HepG2 (cell line): ENCODE results near the gene ZNF792. TPM values are rescaled to one million over a fixed set of nuclear protein-coding genes. Genes with fewer than 3 reads are reported as not detected.

Experiments used
- ELF3 ChIP-seq: IDR thresholded peaks from 2 replicates; pipeline ENCODE4 v1.6.1; 2016; ENCODE audit warnings: missing genetic modification reagents, missing compliant biosample characterization
- KDM5A ChIP-seq: fragments of 200-600 bp; sonication (generic); IDR thresholded peaks from 2 replicates; pipeline ENCODE4 v1.7.0; 2018; ENCODE audit warnings: antibody characterized with exemption, mild to moderate bottlenecking, low read length, borderline replicate concordance
- NFE2L2 ChIP-seq: fragments of 150-350 bp; IDR thresholded peaks from 2 replicates; pipeline ENCODE4 v1.6.1; 2014; ENCODE audit warnings: low read length
- POLR2A ChIP-seq, 2 experiments: IDR thresholded peaks; 2 replicates each; pipeline ENCODE4 v1.6.1; 2011; ENCODE audit warnings: low read depth in 2 of 2, low read length in 2 of 2, mild to moderate bottlenecking in 1 of 2, moderate library complexity in 1 of 2; ENCODE audit not compliant: insufficient read depth in 1 of 2
- POLR2G ChIP-seq: fragments of 200-400 bp; formaldehyde crosslinking; IDR thresholded peaks from 2 replicates; pipeline ENCODE4 v1.6.1; 2018; ENCODE audit warnings: mild to moderate bottlenecking, low read depth, low read length, moderate library complexity
- RAD51 ChIP-seq: fragments of 450-650 bp; IDR thresholded peaks from 2 replicates; pipeline ENCODE4 v1.6.1; 2016; ENCODE audit warnings: borderline replicate concordance
- RBFOX2 ChIP-seq: fragments of 200-400 bp; formaldehyde crosslinking; IDR thresholded peaks from 2 replicates; pipeline ENCODE4 v1.6.1; 2017; ENCODE audit warnings: low read depth, mild to moderate bottlenecking, low read length
- RFX5 ChIP-seq: IDR thresholded peaks from 2 replicates; pipeline ENCODE4 v1.6.1; 2011; ENCODE audit warnings: low read depth, low read length, improper control_type of control experiment
- YEATS4 ChIP-seq: sonication (generic); formaldehyde crosslinking; IDR thresholded peaks from 2 replicates; pipeline ENCODE4 v1.4.0; 2020; ENCODE audit warnings: missing genetic modification reagents, borderline replicate concordance
- ZFP37 ChIP-seq: sonication (generic); formaldehyde crosslinking; IDR thresholded peaks from 2 replicates; pipeline ENCODE4 v1.4.0; 2020; ENCODE audit warnings: missing genetic modification reagents, borderline replicate concordance
- ZNF772 ChIP-seq: sonication (generic); formaldehyde crosslinking; IDR thresholded peaks from 2 replicates; pipeline ENCODE4 v1.5.0; 2020; ENCODE audit warnings: mild to moderate bottlenecking, missing genetic modification reagents
- ZSCAN9 ChIP-seq: IDR thresholded peaks from 2 replicates; pipeline ENCODE4 v1.6.1; 2016; ENCODE audit warnings: borderline replicate concordance
- polyA plus RNA-seq, 8 experiments: library from polyadenylated mRNA; depleted of rRNA in 3 of 8; stranded (reverse) in 7 of 8; unstranded in 1 of 8; fragments of >200 nt; fragmentation: Illumina TruSeq in 4 of 8; extraction: Trizol in 4 of 8; gene quantifications; 2 replicates each; pipeline versions ENCODE4 v1.2.1 to v1.2.3, GENCODE V29; 2011 to 2016; ENCODE audit warnings: low read depth in 4 of 8, missing spikeins in 1 of 8, mixed read lengths in 1 of 8; ENCODE audit not compliant: insufficient read depth in 1 of 8
- total RNA-seq, 5 experiments: library from RNA; depleted of rRNA; stranded (reverse); fragments of >200 nt; fragmentation: Illumina TruSeq; extraction: Trizol; gene quantifications; 2 replicates each; pipeline ENCODE4 v1.2.3, GENCODE V29; 2016; ENCODE audit warnings: low read depth in 1 of 5
- TF ChIP-seq, protein P1 (sequence below): sonication (generic); formaldehyde crosslinking; IDR thresholded peaks from 2 replicates; pipeline ENCODE4 v1.5.0; 2020; ENCODE audit warnings: missing genetic modification reagents
- TF ChIP-seq, protein P2 (sequence below): sonication (generic); formaldehyde crosslinking; IDR thresholded peaks from 2 replicates; pipeline ENCODE4 v1.9.0; 2021; ENCODE audit warnings: missing genetic modification reagents, mild to moderate bottlenecking, borderline replicate concordance
- TF ChIP-seq, protein P3 (sequence below): sonication (generic); formaldehyde crosslinking; IDR thresholded peaks from 2 replicates; pipeline ENCODE4 v1.5.1; 2020; ENCODE audit warnings: mild to moderate bottlenecking, missing genetic modification reagents
- TF ChIP-seq, protein P4 (sequence below), 2 experiments: fragments of 450-650 bp in 1 of 2; sonication (generic) in 1 of 2; formaldehyde crosslinking in 1 of 2; IDR thresholded peaks; 2 replicates each; pipeline versions ENCODE4 v1.6.1 to v1.8.0; 2016 to 2022; ENCODE audit warnings: antibody characterized with exemption in 1 of 2, mild to moderate bottlenecking in 1 of 2, missing genetic modification reagents in 1 of 2

Gene ZNF792
- total and polyA plus RNA-seq, 2 of the 13 experiments (the other 11 are each of a cell fraction or from before 2014, with no cell fraction given) = 5.5 to 11.5 TPM

DNA sequence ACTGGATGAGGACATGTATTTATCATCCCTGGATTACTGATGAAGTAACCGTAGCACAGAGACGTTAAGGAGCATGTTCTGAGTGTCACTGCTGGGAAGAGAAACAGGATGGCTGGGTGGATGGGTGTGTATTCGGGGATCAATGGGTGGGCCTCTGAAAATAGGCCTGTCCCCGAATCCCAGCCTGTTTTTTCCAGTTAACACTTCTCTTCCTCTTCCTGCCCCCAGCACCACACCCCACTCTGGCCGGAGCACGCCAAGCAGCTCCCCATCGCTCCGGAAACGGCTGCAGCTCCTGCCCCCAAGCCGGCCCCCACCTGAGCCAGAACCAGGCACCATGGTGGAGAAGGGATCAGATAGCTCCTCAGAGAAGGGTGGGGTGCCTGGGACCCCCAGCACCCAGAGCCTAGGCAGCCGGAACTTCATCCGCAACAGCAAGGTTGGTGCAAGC is 44.9 kb upstream of the ZNF792 start (continued):
- TF ChIP-seq, protein P1, sequence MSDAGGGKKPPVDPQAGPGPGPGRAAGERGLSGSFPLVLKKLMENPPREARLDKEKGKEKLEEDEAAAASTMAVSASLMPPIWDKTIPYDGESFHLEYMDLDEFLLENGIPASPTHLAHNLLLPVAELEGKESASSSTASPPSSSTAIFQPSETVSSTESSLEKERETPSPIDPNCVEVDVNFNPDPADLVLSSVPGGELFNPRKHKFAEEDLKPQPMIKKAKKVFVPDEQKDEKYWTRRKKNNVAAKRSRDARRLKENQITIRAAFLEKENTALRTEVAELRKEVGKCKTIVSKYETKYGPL = no peak
- no peak for TF ChIP-seq YEATS4
- TF ChIP-seq POLR2G = peak; percentile 44
- peak; percentile 56; the same call in 1 of the 2 replicates for TF ChIP-seq RBFOX2
- TF ChIP-seq, protein P2, sequence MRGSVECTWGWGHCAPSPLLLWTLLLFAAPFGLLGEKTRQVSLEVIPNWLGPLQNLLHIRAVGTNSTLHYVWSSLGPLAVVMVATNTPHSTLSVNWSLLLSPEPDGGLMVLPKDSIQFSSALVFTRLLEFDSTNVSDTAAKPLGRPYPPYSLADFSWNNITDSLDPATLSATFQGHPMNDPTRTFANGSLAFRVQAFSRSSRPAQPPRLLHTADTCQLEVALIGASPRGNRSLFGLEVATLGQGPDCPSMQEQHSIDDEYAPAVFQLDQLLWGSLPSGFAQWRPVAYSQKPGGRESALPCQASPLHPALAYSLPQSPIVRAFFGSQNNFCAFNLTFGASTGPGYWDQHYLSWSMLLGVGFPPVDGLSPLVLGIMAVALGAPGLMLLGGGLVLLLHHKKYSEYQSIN (CRISPR knock-in tag) = no peak
- TF ChIP-seq, protein P3, sequence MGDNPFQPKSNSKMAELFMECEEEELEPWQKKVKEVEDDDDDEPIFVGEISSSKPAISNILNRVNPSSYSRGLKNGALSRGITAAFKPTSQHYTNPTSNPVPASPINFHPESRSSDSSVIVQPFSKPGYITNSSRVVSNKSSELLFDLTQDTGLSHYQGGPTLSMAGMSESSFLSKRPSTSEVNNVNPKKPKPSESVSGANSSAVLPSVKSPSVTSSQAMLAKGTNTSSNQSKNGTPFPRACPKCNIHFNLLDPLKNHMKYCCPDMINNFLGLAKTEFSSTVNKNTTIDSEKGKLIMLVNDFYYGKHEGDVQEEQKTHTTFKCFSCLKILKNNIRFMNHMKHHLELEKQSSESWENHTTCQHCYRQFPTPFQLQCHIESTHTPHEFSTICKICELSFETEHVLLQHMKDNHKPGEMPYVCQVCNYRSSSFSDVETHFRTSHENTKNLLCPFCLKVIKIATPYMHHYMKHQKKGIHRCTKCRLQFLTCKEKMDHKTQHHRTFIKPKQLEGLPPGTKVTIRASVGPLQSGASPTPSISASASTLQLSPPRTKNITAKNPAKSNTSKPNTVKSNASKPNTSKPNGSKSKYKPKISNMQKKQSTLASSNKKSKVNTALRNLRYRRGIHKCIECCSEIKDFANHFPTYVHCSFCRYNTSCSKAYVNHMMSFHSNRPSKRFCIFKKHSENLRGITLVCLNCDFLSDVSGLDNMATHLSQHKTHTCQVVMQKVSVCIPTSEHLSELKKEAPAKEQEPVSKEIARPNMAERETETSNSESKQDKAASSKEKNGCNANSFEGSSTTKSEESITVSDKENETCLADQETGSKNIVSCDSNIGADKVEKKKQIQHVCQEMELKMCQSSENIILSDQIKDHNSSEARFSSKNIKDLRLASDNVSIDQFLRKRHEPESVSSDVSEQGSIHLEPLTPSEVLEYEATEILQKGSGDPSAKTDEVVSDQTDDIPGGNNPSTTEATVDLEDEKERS (CRISPR knock-in tag) = no peak
- TF ChIP-seq ZFP37 = no peak
- TF ChIP-seq POLR2A (IDR thresholded peaks at IDR 0.05; ENCODE audit: insufficient read depth in 1 of 2, low read depth in 2 of 2, low read length in 2 of 2) = peak in 1 of 2 experiments; percentile 47; a peak in 1 of 4 replicates
- no peak for TF ChIP-seq NFE2L2
- no peak for TF ChIP-seq RAD51
- TF ChIP-seq RFX5 = no peak
- no peak for TF ChIP-seq ELF3 (CRISPR knock-in tag)
- TF ChIP-seq ZSCAN9 = no peak
- no peak for TF ChIP-seq ZNF772 (CRISPR knock-in tag)
- TF ChIP-seq, protein P4, sequence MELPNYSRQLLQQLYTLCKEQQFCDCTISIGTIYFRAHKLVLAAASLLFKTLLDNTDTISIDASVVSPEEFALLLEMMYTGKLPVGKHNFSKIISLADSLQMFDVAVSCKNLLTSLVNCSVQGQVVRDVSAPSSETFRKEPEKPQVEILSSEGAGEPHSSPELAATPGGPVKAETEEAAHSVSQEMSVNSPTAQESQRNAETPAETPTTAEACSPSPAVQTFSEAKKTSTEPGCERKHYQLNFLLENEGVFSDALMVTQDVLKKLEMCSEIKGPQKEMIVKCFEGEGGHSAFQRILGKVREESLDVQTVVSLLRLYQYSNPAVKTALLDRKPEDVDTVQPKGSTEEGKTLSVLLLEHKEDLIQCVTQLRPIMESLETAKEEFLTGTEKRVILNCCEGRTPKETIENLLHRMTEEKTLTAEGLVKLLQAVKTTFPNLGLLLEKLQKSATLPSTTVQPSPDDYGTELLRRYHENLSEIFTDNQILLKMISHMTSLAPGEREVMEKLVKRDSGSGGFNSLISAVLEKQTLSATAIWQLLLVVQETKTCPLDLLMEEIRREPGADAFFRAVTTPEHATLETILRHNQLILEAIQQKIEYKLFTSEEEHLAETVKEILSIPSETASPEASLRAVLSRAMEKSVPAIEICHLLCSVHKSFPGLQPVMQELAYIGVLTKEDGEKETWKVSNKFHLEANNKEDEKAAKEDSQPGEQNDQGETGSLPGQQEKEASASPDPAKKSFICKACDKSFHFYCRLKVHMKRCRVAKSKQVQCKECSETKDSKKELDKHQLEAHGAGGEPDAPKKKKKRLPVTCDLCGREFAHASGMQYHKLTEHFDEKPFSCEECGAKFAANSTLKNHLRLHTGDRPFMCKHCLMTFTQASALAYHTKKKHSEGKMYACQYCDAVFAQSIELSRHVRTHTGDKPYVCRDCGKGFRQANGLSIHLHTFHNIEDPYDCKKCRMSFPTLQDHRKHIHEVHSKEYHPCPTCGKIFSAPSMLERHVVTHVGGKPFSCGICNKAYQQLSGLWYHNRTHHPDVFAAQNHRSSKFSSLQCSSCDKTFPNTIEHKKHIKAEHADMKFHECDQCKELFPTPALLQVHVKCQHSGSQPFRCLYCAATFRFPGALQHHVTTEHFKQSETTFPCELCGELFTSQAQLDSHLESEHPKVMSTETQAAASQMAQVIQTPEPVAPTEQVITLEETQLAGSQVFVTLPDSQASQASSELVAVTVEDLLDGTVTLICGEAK (IDR thresholded peaks at IDR 0.05) = no peak
- TF ChIP-seq, protein P4 (CRISPR knock-in tag; IDR thresholded peaks at IDR 0.05) = no peak
- TF ChIP-seq KDM5A = no peak
